Cardiac fibroblast (primary cell): Measurements from ENCODE around the gene KDM4D.
"Not testable (repeated sequence)": the region's sequence is repeated elsewhere in the genome, so short reads cannot be mapped to it uniquely, and the experiment has no call there.

Experiments used
- DNase-seq, 2 donors: peaks; one replicate each; pipeline versions ENCODE4 v3.0.0 to v3.0.0-alpha.2; 2010; ENCODE audit warnings: low read depth in 2 of 2
- H3K4me3 ChIP-seq, 2 donors: replicated peaks in 1 of 2; 1 replicate in 1 of 2; 2 replicates in 1 of 2; pipeline ENCODE4 v1.5.1; 2011; ENCODE audit warnings: low read depth in 2 of 2, low read length in 2 of 2, mild to moderate bottlenecking in 2 of 2, moderate library complexity in 1 of 2
- CTCF ChIP-seq: IDR thresholded peaks from one replicate; pipeline ENCODE4 v1.5.1; 2011; ENCODE audit warnings: low read depth, mild to moderate bottlenecking, low read length, inconsistent platforms

The KDM4D gene

GRCh38 chr11:94997437-94997836, 23.9 kb downstream of the KDM4D start:
- TF ChIP-seq CTCF: peak; percentile 22
- DNase-seq: no peak
- no peak overlapping the region for H3K4me3 ChIP-seq

GRCh38 chr11:94998285-94998684, 24.8 kb downstream of the KDM4D start:
- no peak for DNase-seq
- H3K4me3 ChIP-seq: no peak overlapping the region
- TF ChIP-seq CTCF: no peak

- no peak for TF ChIP-seq CTCF
- no peak for DNase-seq
- H3K4me3 ChIP-seq: no peak overlapping the region
These were observed 30.2 kb downstream of the KDM4D start for GRCh38 chr11:95003716-95004115.

GRCh38 chr11:95005642-95006041, 32.1 kb downstream of the KDM4D start:
- no peak overlapping the region for H3K4me3 ChIP-seq
- no peak for TF ChIP-seq CTCF
- DNase-seq: no peak

GRCh38 chr11:95011376-95011775, 37.9 kb downstream of the KDM4D start:
- no peak overlapping the region for H3K4me3 ChIP-seq
- DNase-seq: no peak
- no peak for TF ChIP-seq CTCF

GRCh38 chr11:95014184-95014821, 40.8 kb downstream of the KDM4D start:
- no peak for DNase-seq
- TF ChIP-seq CTCF: no peak
- no peak overlapping the region for H3K4me3 ChIP-seq

GRCh38 chr11:95016139-95016538, 42.6 kb downstream of the KDM4D start:
- TF ChIP-seq CTCF: no peak
- no peak overlapping the region for H3K4me3 ChIP-seq
- DNase-seq: no peak

GRCh38 chr11:95021468-95021867, 48.0 kb downstream of the KDM4D start:
- H3K4me3 ChIP-seq, DNase-seq: not testable (repeated sequence)
